IMR-90 (cell line): Measurements from ENCODE around the gene MYL11.
"Not testable (repeated sequence)": the region's sequence is repeated elsewhere in the genome, so short reads cannot be mapped to it uniquely, and the experiment has no call there.

Source experiments
- ELK1 ChIP-seq: fragments of 150-350 bp; IDR thresholded peaks from 2 replicates; pipeline ENCODE4 v1.6.1; 2016; ENCODE audit warnings: low read depth, mild to moderate bottlenecking, low read length, moderate library complexity, borderline replicate concordance
- TF ChIP-seq, protein P1 (sequence below): conservative IDR thresholded peaks from 2 replicates; pipeline ENCODE4 v1.5.1; 2012; ENCODE audit warnings: mild to moderate bottlenecking, low read depth, low read length, improper control_type of control experiment

GRCh38 chr16:30341971-30342370, 32.6 kb upstream of the MYL11 start:
- TF ChIP-seq, protein P1, sequence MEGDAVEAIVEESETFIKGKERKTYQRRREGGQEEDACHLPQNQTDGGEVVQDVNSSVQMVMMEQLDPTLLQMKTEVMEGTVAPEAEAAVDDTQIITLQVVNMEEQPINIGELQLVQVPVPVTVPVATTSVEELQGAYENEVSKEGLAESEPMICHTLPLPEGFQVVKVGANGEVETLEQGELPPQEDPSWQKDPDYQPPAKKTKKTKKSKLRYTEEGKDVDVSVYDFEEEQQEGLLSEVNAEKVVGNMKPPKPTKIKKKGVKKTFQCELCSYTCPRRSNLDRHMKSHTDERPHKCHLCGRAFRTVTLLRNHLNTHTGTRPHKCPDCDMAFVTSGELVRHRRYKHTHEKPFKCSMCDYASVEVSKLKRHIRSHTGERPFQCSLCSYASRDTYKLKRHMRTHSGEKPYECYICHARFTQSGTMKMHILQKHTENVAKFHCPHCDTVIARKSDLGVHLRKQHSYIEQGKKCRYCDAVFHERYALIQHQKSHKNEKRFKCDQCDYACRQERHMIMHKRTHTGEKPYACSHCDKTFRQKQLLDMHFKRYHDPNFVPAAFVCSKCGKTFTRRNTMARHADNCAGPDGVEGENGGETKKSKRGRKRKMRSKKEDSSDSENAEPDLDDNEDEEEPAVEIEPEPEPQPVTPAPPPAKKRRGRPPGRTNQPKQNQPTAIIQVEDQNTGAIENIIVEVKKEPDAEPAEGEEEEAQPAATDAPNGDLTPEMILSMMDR = peak; percentile 22; the same call in 1 of the 2 replicates
- TF ChIP-seq ELK1 = not testable (repeated sequence)
